GM12865 (cell line): Measurements from ENCODE around the gene ABCA2.
A peak's percentile ranks its signal among the peaks of the same experiment; 100 is the strongest.

Experiments used
- DNase-seq: peaks from one replicate; pipeline ENCODE4 v3.0.0; 2010; ENCODE audit warnings: low read depth
- H3K4me3 ChIP-seq: 2 replicates; pipeline ENCODE4 v1.5.1; 2011; ENCODE audit warnings: mild to moderate bottlenecking, low read depth, low read length, control low read depth
- TF ChIP-seq, protein P1 (sequence below): IDR thresholded peaks from 2 replicates; pipeline ENCODE4 v1.5.1; 2011; ENCODE audit warnings: low read length, control low read depth, low read depth, inconsistent platforms; ENCODE audit not compliant: insufficient read depth; ENCODE audit errors: missing control alignments

ABCA2 gene

DNA sequence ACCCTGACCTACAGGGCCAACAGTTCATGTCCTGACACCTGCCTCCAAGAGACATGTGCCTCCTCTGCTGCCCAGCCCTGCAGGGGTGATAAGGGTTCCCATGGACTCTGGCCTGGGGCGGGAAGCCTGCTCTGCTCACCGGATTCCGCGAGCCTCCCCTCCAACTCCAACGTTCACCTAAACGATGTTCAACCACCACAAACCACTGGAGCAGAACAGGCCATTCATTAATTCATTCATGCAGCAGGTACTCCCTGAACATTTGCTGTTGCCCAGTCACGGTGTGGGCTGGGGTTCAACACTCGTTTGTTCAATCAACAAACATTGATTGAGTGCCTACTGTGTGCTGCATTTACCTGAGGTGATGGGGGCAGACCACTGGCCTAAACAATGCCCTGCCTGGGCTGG lies 46.0 kb upstream of the ABCA2 start:
- DNase-seq = no peak
- H3K4me3 ChIP-seq = no peak overlapping the region
- TF ChIP-seq, protein P1, sequence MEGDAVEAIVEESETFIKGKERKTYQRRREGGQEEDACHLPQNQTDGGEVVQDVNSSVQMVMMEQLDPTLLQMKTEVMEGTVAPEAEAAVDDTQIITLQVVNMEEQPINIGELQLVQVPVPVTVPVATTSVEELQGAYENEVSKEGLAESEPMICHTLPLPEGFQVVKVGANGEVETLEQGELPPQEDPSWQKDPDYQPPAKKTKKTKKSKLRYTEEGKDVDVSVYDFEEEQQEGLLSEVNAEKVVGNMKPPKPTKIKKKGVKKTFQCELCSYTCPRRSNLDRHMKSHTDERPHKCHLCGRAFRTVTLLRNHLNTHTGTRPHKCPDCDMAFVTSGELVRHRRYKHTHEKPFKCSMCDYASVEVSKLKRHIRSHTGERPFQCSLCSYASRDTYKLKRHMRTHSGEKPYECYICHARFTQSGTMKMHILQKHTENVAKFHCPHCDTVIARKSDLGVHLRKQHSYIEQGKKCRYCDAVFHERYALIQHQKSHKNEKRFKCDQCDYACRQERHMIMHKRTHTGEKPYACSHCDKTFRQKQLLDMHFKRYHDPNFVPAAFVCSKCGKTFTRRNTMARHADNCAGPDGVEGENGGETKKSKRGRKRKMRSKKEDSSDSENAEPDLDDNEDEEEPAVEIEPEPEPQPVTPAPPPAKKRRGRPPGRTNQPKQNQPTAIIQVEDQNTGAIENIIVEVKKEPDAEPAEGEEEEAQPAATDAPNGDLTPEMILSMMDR = no peak

DNA sequence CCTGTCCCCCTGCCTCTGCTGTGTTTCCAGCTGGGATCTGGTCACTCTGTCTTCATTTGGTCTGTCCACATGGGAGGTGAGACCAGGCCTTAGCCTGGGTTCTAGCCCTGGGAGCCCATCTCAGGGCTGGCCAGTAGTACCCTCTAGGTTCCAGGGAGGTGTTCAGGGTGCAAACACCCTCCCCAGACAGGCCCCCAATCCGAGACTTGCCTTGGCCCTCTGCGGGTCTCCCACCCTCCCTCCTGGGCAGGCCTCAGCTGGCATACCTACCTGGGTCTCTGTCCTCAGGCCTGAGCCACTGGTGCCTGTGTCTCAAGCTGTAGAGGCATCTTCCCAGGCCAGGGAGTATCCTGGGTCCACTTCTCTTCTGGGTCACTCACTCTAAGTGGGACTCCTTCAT lies 43.2 kb upstream of the ABCA2 start:
- DNase-seq = no peak
- TF ChIP-seq, protein P1 = no peak
- H3K4me3 ChIP-seq = peak overlapping the region; percentile 61

DNA sequence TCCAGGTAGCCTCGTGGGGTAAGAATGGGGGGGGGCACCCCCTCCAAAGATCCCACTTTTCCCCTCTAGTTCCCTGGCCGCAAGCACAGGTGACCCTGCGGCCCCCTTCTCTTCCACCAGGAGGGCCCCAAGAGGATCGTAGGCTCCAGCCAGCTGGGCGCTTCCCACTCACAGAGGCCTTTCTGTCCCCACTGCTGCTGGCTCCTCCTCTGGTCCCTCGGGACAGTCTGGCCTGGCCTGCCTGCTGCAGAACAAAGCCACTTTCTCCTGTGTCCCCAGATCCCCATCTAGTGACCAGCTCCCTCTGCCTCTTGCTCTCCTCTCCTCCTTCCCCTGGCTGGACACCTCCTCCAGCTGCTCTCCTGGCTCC lies 42.9 kb upstream of the ABCA2 start:
- no peak for DNase-seq
- peak overlapping the region; percentile 61 for H3K4me3 ChIP-seq
- TF ChIP-seq, protein P1 = no peak

DNA sequence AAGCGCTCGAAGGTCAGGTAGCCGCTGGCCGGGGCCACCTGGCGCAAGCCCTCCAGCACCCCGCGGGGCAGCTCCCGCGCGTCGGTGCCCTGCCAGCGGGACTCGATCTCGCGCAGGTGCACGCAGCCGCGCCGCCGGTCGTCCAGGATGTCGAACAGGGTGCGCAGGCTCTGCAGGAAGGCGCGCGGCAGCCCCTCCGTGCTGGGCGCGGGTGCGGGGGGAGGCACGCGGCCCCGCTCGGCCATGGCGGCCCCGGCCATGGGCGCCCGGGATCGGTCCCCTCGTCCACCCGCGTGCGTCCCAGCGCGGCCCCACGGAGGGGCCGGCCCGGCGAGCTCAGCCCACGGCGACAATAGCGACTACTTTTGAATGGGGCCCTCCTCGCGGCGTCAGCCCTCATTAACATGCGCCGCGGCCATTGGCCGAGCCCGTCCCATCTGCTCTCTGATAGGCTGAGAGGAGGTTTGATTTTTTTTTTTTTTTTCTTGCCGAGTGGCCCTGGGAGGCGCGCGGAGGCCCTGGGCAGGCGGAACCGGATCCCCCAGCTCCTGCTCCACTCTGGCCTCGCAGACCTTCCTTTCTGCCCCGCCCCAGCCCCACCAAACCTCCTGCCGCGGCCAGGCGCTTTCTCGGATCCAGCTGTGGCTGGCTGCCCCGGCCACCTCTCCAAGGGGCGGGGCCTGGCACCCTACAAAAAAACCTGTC lies 42.3 kb upstream of the ABCA2 start, which contains the start of gene SAPCD2:
TSS of gene SAPCD2 (minus strand) at position 357 of the 705 bp plus-strand sequence. CDS start at position 260, 97 bp downstream.
- TF ChIP-seq, protein P1 = no peak
- H3K4me3 ChIP-seq = peak within 1 kb of the TSS; percentile 61
- DNase-seq = peak; percentile 93

DNA sequence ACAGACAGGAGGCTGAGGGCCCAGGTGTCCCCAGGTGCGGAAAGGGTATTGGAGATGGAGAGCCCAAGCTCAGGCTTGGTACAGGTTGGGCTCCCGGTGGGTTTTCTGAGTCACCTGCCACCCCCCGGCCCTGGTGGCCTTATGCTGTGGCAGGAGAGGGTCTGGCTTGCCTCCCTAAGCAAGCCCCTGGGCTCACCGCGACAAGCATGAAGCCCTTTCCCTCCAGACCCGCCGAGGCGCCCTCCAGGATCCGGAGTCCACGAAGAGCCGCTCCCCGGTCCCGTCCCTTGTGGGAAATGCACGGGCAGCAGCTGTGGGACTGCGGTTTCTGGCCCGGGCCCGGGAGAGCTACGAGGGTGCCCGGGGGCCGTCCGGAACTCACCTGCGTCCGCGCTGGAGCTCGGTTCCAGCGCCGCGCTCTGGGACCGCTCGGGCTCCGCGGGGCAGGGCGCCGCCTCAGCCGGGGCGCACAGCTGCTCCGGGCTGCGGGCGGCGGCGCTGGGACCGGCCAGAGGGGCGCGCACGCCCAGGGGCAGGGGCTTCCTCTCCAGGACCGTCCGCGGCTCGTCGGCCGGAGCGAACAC lies 41.6 kb upstream of the ABCA2 start:
- TF ChIP-seq, protein P1 = no peak
- H3K4me3 ChIP-seq = peak overlapping the region; percentile 61
- DNase-seq = no peak

DNA sequence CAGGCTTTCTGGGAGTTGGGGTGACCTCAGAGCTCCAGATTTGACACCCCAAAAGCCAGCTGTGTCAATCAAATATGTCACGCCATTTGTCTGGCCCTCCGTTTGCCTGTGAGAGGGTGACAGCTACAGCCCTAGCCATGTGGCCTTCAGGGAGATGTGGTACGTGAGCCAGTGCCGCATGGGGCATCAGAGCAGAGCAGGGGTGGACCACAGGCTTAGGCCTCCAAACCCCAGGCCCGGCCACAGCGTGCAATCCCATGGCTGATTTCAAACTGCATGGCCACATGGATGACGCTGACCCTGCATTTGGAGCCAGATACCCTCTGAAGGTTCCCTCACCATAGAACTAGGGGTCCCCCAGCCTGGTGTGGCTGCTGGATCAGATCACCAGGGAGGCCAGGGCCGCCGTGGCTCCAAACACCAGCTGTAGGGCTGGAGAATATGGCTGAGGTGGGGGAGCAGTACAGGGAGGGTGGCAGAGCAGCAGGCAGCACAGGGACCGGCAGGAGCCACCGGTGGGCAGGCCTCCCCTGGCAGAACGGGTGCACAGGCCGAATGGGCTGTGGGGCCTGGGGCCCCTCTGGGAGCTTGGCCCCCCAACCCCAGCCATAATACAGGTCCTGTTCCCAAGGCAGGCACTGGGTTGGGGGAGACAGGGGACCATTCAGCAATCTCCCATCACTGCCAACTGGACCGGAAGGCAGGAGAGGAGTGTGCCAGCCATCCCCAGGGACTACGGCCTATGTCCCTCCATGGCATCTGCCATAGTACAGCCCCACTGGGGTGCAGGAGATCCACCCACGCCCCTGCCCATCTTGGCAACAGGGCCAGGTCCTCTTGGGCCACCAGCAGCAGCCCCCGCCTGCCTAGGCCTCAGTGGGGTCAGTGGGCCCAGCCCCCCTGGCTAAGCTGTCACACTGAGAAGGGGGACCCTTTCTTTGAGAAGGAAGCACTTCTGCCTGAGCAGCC lies 40.8 kb upstream of the ABCA2 start:
- TF ChIP-seq, protein P1 = no peak
- peak overlapping the region; percentile 61 for H3K4me3 ChIP-seq
- no peak for DNase-seq
